HL-60/S4 treated with retinoic acid at 250 ng/mL for 4 days and 3 days (cell line): ENCODE results near the gene TMEFF2.
"Not testable (repeated sequence)": the region's sequence is repeated elsewhere in the genome, so short reads cannot be mapped to it uniquely, and the experiment has no call there.

Experiments used
- in situ Hi-C: fragments of 300-500 bp; cut with MboI; formaldehyde crosslinking; loops from 2 replicates; pipeline ENCODE4 v1.7.0; 2022; ENCODE audit warnings: low sequenced_read_pairs

The TMEFF2 gene

GRCh38 chr2:191942090-191942738, 252.5 kb downstream of the TMEFF2 start:
- in situ Hi-C loops, result no loop called here

- in situ Hi-C loops, result no loop called here
Observed at GRCh38 chr2:191941376-191941929, 253.3 kb downstream of the TMEFF2 start.

- in situ Hi-C loops, result no loop called here
Observed at GRCh38 chr2:191938779-191939178, 256.0 kb downstream of the TMEFF2 start.

GRCh38 chr2:191936882-191937405, 257.8 kb downstream of the TMEFF2 start:
- in situ Hi-C loops, result no loop called here

- in situ Hi-C loops, result no loop called here
Observed at GRCh38 chr2:191935247-191935646, 259.5 kb downstream of the TMEFF2 start.

- in situ Hi-C loops, result no loop called here
Observed at GRCh38 chr2:191933307-191934105, 261.2 kb downstream of the TMEFF2 start.

GRCh38 chr2:191932286-191932685, 262.4 kb downstream of the TMEFF2 start:
- in situ Hi-C loops, result no loop called here

- in situ Hi-C loops, result no loop called here
Observed at GRCh38 chr2:191931329-191931728, 263.4 kb downstream of the TMEFF2 start.

GRCh38 chr2:191930205-191930604, 264.5 kb downstream of the TMEFF2 start:
- in situ Hi-C loops, result no loop called here

GRCh38 chr2:191929288-191929687, 265.4 kb downstream of the TMEFF2 start:
- in situ Hi-C loops, result no loop called here

- in situ Hi-C loops, result no loop called here
Observed at GRCh38 chr2:191927991-191928390, 266.7 kb downstream of the TMEFF2 start.

GRCh38 chr2:191927319-191927867, 267.3 kb downstream of the TMEFF2 start:
- in situ Hi-C loops, result no loop called here

GRCh38 chr2:191926671-191927070, 268.1 kb downstream of the TMEFF2 start:
- in situ Hi-C loops, result no loop called here

- in situ Hi-C loops, result no loop called here
Observed at GRCh38 chr2:191923652-191923997, 271.1 kb downstream of the TMEFF2 start.

- in situ Hi-C loops, result no loop called here
Observed at GRCh38 chr2:191922736-191923651, 271.7 kb downstream of the TMEFF2 start.

GRCh38 chr2:191921650-191922049, 273.1 kb downstream of the TMEFF2 start:
- in situ Hi-C loops, result not testable (repeated sequence)

GRCh38 chr2:191920502-191920901, 274.2 kb downstream of the TMEFF2 start:
- in situ Hi-C loops, result no loop called here

GRCh38 chr2:191917967-191918651, 276.6 kb downstream of the TMEFF2 start:
- in situ Hi-C loops, result no loop called here

GRCh38 chr2:191917430-191917881, 277.3 kb downstream of the TMEFF2 start:
- in situ Hi-C loops, result no loop called here

GRCh38 chr2:191916826-191917225, 277.9 kb downstream of the TMEFF2 start:
- in situ Hi-C loops, result no loop called here
